GM18499 (cell line): ENCODE results near the gene CDC42EP4.
"Not testable (repeated sequence)": the region's sequence is repeated elsewhere in the genome, so short reads cannot be mapped to it uniquely, and the experiment has no call there.

Experiments
- ATAC-seq: cut with Tn5 transposase; IDR thresholded peaks from one replicate; pipeline ENCODE4 v1.9.1; 2021; ENCODE audit warnings: moderate number of reproducible peaks; ENCODE audit not compliant: insufficient read depth, unreplicated experiment

The CDC42EP4 gene

DNA sequence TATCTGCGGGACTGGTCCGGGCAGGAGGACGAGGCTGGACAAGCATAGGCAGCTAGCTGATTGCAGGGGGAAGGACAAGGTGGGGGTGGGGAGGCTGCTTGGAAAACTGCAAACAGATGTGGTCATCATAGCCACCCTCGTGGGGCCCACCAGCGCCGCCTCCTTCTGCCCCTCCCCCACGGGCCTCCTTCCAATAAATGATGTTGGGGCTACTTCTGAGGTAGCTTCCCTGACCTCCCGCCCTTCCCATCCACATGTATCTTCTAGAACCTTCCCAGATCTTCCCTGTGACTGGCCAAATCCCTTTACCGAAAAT lies 12.3 kb upstream of the CDC42EP4 start:
- no peak for ATAC-seq

- no peak for ATAC-seq
These were observed 11.8 kb upstream of the CDC42EP4 start for GRCh38 chr17:73323409-73324159.

DNA sequence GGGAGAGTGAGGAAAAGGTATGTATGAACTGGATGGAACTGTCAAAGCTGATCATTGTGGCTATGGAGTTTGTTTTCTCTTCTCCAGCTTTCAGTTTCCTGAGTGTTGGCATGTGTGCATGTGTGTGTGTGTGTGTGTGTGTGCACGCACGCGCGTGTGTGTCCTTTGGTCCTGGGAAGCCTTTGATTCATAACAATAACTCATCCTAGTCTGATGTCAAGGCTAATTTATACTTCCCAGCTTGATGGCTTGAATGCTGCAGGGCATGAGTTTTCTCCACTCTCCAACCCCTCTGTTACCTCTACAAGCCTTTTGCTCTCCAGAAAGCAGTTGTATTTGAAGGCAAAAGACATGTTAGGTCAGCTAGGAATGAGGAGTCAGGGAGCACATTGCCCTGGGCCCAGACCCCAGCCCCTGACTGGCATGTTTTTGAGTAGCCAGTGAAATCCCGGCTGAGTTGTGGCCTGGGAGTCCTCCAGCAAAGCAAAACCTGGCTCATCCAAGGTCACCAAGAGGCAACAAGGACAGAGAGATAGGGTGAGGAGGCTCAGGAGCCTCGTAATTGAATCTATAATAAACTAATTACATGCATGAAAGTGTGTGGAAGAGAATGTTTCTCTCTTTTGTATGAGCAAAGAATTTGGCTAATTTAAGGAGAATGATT lies 8.9 kb upstream of the CDC42EP4 start:
- ATAC-seq, result no peak

DNA sequence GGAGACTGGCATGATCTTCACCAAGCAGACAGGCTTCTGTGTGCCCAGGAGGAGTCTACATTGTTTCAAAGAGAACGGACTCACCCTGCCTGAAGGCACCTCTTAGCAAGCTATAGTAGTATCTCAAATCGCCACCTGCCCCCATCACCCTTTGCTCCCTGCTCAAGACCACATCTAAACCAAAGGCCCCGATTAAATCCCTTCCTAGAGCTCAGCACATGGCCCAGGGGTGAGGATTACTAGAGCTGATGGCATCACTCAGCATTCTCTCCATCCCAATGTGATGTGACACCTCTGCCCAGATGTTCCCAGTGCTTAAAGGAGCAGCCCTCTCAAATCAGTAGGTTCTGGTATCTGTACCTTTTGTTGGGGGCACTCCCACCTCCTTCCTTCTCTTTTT lies 8.0 kb upstream of the CDC42EP4 start:
- ATAC-seq, result no peak

DNA sequence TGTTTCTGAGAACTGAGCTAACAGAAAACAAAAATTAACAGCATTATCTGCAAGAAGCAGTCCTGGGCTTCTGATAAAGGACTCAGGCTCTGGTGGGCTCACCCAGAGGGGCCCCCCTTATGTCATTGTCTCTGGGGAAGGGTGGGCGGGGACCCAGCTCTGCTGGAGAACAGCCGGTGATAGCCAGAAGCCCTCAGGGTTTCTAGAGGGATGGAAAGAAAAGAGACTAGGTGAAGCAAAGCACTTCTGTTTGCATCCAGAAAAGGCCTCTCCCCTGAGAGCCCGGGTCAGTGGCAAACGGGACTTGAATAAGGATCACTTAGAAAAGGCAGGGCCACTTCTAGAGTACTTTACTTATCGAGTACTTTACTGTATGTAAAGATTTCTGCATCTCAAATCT lies 7.0 kb upstream of the CDC42EP4 start:
- ATAC-seq, result no peak

DNA sequence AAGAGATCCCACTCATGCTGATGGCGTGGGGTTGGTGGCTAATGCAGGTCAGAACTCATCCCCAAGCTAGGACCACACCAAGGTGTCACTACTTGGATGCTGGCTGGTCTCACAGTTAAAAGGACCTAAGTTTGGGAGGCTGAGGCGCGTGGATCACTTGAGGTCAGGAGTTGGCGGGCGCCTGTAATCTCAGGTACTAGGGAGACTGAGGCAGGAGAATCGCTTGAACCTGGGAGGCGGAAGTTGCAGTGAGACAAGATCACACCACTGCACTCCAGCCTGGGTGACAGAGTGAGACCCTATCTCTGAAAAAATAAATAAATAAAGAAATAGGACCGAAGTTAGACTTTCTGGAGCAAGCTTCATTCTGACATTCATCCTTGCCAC lies 6.6 kb upstream of the CDC42EP4 start:
- no peak for ATAC-seq

DNA sequence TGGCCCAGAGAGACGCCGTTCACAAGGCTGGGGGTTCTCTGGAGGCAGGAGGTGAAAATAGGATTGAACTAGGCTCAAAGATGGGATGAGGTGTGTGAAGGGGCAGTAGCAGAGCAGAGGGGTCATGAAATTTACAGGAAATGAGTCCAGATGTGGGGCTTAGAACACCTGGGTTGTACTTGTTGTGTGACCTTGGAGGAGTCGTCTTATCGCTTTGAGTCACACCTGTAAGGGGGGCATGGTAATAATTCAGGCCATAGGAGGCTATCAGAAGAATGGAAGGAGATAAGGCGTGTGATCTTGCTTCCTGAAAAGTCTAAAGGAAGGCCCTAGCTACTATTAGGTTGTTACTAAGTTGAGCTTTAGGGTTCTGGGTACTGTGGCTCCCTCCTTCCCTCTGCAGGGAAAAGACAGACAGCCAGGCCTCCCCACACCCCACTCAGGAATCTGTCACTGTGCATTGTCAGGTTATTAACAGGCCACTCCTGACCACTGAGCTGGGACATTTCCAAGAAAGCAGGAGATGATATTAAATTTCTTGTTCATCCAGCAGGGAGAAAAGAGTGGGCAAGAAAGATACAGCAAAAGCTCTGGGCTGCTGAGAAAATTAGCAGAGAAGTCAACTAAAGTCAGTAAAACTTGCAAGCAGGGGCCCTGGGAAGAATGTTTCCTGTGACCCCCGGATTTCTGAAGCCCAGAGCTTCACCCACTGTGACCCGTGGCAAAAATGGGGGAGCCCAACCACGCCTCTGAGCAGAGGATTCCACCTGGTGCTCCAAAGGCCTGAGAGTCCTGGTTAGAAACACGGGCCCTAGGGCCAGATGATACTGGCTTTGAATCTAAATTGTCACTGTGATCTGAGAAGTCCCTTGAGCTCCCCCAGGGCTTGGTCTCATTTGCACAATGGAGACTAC lies 6.0 kb upstream of the CDC42EP4 start:
- ATAC-seq, result no peak

DNA sequence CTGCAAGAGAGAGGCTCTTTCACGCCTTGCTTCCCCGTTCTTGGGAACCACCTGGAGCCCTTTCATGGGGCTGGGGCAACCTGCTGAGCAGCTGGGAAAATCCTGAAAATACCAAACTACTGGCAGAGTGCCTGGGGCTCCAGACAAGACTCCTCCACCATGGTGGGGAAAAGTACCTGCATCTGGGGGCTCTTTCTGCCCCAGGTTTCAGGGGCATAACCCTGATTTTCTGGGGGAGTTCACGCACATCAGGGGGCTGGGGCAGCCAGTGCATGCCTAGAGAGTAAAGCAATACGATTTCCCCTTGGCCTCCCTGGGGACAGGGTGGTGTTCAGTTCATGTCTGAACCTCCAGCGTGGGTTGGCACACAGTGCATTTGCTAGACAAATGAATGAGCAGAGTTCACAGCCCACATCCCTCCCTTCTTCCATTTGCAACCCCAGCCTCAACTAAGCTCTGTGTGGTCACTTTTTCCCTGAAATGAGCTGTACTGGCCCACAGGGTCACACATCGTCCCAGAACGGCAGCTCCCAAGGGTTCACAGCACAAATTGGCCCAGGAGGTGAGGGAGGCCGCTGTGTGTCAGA lies 5.2 kb upstream of the CDC42EP4 start:
- ATAC-seq, result no peak

DNA sequence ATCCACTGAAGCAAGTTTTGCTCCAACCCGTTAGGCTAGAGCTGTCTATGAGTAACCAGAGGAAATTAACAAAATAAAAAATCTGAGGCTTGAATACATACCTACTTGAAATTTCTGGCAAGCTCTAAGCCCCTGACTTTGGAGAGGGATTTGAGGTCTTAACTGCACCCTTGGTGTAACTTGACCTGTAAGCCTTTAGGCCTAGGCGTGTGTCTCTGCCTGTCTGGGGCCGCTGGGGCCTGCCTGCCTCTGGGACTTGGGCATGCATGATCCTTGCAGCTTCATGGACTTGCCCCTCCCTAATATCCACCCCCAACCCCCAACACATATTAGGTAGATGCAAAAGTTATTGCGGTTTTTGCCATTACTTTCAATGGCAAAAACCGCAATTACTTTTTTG lies 3.7 kb upstream of the CDC42EP4 start:
- ATAC-seq, result no peak

GRCh38 chr17:73313526-73314127 lies 1.8 kb upstream of the CDC42EP4 start:
- no peak for ATAC-seq

GRCh38 chr17:73312887-73313286 lies 1.1 kb upstream of the CDC42EP4 start:
- not testable (repeated sequence) for ATAC-seq

GRCh38 chr17:73311428-73311780 lies 397 bp downstream of the CDC42EP4 start:
- ATAC-seq, result no peak

DNA sequence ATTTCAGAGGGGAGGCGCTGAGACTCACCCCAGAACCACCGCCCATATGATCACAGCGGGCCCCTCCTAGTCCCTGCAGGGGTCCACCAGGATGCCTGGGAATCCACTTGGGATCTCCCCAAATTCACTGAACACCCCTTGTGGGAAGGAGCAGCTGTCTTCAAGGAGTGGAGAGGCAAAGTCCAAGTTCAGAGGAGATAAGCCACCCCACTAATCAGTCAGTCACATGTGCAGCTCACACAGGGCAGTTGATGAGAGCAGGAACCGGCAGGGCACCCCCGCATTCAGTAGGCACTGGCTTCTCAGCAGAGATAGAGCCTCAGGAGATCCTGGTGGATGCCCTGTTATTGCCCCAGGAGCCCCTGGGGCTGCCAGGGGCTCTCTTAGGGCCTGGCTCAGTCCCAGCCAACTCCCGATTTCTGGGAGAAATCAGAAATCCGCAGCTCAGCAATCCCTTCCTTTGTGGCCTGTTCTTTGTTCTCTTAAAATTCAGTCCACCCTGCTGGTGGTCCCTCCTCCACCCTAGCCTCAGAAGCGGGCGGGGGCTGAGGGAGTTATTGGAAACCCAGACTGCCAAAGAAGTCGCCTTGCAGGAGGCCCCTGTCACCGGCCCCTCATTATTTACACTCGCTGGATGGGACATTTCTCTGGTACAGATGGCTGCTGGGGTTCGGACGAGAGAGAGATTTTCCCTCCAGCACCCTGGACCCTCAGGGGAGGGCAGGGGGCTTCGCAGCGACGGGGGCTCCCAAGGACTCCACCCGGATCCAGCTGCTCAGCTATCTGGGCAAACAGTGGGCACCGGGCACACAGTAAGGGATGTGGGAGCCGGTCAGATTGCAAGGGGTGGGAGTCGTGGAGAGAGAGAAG lies 1.8 kb downstream of the CDC42EP4 start:
- no peak for ATAC-seq

DNA sequence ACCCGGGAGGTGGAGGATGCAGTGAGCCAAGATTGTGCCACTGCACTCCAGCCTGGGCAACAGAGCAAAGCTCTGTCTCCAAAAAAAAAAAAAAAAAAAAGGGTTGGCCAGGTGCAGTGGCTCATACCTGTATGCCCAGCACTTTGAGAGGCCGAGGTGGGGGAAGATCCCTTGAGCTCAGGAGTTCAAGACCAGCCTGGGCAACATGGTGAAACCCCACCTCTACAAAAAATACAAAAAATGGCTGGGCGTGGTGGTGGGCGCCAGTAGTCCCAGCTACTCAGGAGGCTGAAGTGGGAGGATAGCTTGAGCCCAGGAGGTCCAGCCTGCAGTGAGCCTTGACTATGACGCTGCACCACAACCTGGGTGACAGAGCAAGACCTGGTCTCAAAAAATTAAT lies 2.8 kb downstream of the CDC42EP4 start:
- not testable (repeated sequence) for ATAC-seq

GRCh38 chr17:73308017-73308823 lies 3.6 kb downstream of the CDC42EP4 start:
- no peak for ATAC-seq

DNA sequence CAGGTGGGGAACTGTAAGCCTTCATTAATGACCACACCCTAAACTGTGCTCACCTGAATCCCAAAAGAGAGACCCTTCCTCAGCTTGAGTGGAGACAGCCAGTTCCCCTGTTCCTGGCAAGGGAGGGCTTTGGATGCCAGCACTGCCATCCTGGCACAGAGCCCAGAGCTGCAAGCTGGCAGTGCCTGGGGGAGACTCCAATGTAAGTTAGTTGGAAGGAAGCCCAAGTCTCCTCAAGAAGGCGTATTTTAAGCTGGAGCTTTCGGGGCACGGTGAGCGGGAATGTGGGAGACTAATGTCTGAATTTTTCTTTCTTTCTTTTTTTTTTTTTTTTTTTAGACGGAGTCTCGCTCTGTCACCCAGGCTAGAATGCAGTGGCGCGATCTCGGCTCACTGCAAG lies 4.7 kb downstream of the CDC42EP4 start:
- ATAC-seq, result no peak

GRCh38 chr17:73305845-73306836 lies 5.7 kb downstream of the CDC42EP4 start:
- no peak for ATAC-seq
